Measurements from ENCODE around the gene FLRT1. TPM values are rescaled to one million over a fixed set of nuclear protein-coding genes. Genes with fewer than 3 reads are reported as not detected.

FLRT1 gene
- total RNA-seq, 1 donor = under 0.01 TPM

DNA sequence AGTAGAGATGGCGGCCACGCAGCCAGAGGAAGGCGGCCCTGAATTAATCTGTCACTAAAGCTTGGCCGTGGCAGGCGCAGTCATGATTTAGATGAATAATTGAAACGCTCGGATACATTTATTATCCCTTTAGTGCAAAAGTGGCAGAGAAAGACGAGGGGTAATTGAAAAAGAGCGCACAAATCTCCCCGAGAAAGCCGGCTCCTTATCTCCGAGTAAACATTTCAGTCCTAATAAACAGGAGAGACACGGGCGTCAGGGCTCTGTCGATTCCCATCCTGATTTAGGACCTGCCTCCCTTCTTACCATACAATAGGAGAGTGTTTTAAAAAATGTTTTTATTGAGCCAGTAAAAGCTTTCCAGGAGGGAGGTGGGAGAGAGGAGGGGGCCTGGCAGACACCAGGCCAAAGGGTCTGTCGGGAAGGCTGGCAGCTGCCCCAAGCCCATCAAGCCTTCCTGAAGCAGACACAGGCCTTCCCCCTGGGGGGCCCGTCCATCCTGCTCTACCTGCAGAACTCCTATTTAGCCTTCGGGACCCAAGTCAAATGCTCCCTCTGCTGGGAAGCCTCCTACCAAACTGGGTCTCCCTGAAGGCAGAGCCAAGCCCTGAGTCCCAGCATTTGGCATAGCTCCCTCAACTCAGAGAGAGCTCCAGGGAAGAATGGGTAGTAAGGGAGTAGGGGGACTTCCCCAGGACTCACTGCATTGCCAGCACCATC, 26.7 kb upstream of the FLRT1 start:
- Histone ChIP-seq H3K27me3 (ENCODE audit: insufficient read depth, low read length) (no peaks in the 10 kb centered on the region), H2AFZ (ENCODE audit: low read length) (no peak overlapping the region), H3K79me2 (ENCODE audit: insufficient read depth, low read length) (no peaks in the 10 kb centered on the region), H3K4me3 (ENCODE audit: insufficient read depth, low read length) (no peak overlapping the region), H3K27ac (ENCODE audit: low read depth, low read length) (no peak overlapping the region), H3K36me3 (ENCODE audit: insufficient read depth, low read length) (no peaks in the 10 kb centered on the region), H3K9me3 (ENCODE audit: low read depth, low read length) (no peaks in the 10 kb centered on the region), H4K20me1 (ENCODE audit: insufficient read depth, low read length) (no peaks in the 10 kb centered on the region), H3K4me2 (ENCODE audit: insufficient read depth, low read length) (no peak overlapping the region), H3K4me1 (ENCODE audit: insufficient read depth, low read length) (peaks cover 8% of the 10 kb centered on the region)
- TF ChIP-seq, protein P1, sequence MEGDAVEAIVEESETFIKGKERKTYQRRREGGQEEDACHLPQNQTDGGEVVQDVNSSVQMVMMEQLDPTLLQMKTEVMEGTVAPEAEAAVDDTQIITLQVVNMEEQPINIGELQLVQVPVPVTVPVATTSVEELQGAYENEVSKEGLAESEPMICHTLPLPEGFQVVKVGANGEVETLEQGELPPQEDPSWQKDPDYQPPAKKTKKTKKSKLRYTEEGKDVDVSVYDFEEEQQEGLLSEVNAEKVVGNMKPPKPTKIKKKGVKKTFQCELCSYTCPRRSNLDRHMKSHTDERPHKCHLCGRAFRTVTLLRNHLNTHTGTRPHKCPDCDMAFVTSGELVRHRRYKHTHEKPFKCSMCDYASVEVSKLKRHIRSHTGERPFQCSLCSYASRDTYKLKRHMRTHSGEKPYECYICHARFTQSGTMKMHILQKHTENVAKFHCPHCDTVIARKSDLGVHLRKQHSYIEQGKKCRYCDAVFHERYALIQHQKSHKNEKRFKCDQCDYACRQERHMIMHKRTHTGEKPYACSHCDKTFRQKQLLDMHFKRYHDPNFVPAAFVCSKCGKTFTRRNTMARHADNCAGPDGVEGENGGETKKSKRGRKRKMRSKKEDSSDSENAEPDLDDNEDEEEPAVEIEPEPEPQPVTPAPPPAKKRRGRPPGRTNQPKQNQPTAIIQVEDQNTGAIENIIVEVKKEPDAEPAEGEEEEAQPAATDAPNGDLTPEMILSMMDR (IDR thresholded peaks at IDR 0.05; ENCODE audit: extremely low read depth, low read depth, low read length) = no peak
- DNase-seq (ENCODE audit: insufficient read length, low spot score, missing footprints) = no peak

DNA sequence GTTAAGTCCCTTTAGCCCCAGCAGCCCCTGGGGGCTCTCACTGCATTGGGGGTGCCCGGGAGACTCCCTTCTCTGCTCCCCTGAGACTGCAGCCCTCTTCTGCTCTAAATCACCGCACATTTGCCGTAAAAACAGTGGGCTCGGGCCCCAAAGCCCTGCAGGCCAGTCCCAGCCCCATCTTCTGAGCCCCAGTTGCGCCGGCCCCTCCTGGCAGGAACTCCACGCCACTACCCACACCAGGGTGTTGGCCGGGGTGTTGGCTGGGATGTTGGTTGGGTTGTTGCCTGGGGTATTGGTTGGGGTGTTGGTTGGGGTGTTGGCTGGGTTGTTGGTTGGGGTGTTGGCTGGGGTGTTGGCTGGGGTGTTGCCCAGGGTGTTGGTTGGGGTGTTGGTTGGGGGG, 26.0 kb upstream of the FLRT1 start:
- Histone ChIP-seq H2AFZ (ENCODE audit: low read length) (no peak overlapping the region), H3K79me2 (ENCODE audit: insufficient read depth, low read length) (no peaks in the 10 kb centered on the region), H3K36me3 (ENCODE audit: insufficient read depth, low read length) (no peaks in the 10 kb centered on the region), H3K4me2 (ENCODE audit: insufficient read depth, low read length) (no peak overlapping the region), H3K27me3 (ENCODE audit: insufficient read depth, low read length) (no peaks in the 10 kb centered on the region), H3K9me3 (ENCODE audit: low read depth, low read length) (no peaks in the 10 kb centered on the region), H3K4me3 (ENCODE audit: insufficient read depth, low read length) (no peak overlapping the region), H3K4me1 (ENCODE audit: insufficient read depth, low read length) (peaks cover 8% of the 10 kb centered on the region), H4K20me1 (ENCODE audit: insufficient read depth, low read length) (no peaks in the 10 kb centered on the region), H3K27ac (ENCODE audit: low read depth, low read length) (no peak overlapping the region)
- DNase-seq (ENCODE audit: insufficient read length, low spot score, missing footprints) = no peak
- TF ChIP-seq, protein P1 (IDR thresholded peaks at IDR 0.05; ENCODE audit: extremely low read depth, low read depth, low read length) = no peak

DNA sequence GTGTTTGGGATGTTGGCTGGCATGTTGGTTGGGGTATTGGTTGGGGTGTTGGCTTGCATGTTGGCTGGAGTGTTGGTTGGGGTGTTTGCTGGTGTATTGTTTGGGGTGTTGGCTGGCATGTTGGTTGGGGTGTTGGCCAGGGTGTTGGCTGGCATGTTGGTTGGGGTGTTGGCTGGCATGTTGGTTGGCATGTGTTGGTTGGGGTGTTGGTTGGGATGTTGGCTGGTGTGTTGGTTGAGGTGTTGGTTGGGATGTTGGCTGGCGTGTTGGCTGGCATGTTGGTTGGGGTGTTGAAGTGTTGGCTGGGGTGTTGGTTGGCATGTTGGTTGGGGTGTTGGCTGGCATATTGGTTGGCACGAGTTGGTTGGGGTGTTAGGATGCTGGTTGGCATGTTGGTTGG, 24.9 kb upstream of the FLRT1 start:
- no peaks in the 10 kb centered on the region for H3K36me3 ChIP-seq (ENCODE audit: insufficient read depth, low read length)

DNA sequence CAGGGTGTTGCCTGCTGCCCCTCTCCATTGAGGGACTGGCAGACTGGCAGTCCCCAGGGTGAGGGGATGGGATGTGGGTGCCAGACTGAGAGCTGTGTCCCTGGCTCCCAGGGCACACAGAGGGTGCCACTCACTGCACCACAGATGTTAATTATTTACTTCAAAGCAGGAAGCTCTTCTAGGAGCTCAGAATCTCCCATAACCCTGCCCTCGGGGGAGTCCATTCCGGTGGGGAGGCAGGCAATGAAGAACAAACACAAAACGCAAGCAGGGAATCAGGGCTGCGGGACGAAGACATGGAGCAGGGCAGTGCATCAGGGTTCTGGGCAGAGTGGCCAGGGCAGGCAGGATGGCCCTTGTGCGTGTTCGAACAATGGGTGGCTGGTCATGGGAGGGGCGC, 24.4 kb upstream of the FLRT1 start:
- DNase-seq (ENCODE audit: insufficient read length, low spot score, missing footprints) = no peak
- Histone ChIP-seq H3K9me3 (ENCODE audit: low read depth, low read length) (no peaks in the 10 kb centered on the region), H3K79me2 (ENCODE audit: insufficient read depth, low read length) (no peaks in the 10 kb centered on the region), H3K27ac (ENCODE audit: low read depth, low read length) (no peak overlapping the region), H3K4me2 (ENCODE audit: insufficient read depth, low read length) (no peak overlapping the region), H3K36me3 (ENCODE audit: insufficient read depth, low read length) (no peaks in the 10 kb centered on the region), H4K20me1 (ENCODE audit: insufficient read depth, low read length) (no peaks in the 10 kb centered on the region), H3K4me3 (ENCODE audit: insufficient read depth, low read length) (no peak overlapping the region), H3K4me1 (ENCODE audit: insufficient read depth, low read length) (peaks cover 8% of the 10 kb centered on the region), H3K27me3 (ENCODE audit: insufficient read depth, low read length) (no peaks in the 10 kb centered on the region), H2AFZ (ENCODE audit: low read length) (no peak overlapping the region)
- TF ChIP-seq, protein P1 (IDR thresholded peaks at IDR 0.05; ENCODE audit: extremely low read depth, low read depth, low read length) = no peak

More for the DNA sequence above, 24.9 kb upstream of the FLRT1 start:
- Histone ChIP-seq H3K4me1 (ENCODE audit: insufficient read depth, low read length) (peaks cover 8% of the 10 kb centered on the region), H3K9me3 (ENCODE audit: low read depth, low read length) (no peaks in the 10 kb centered on the region), H3K79me2 (ENCODE audit: insufficient read depth, low read length) (no peaks in the 10 kb centered on the region), H3K4me2 (ENCODE audit: insufficient read depth, low read length) (no peak overlapping the region), H3K27ac (ENCODE audit: low read depth, low read length) (no peak overlapping the region), H4K20me1 (ENCODE audit: insufficient read depth, low read length) (no peaks in the 10 kb centered on the region), H2AFZ (ENCODE audit: low read length) (no peak overlapping the region), H3K27me3 (ENCODE audit: insufficient read depth, low read length) (no peaks in the 10 kb centered on the region), H3K4me3 (ENCODE audit: insufficient read depth, low read length) (no peak overlapping the region)
- TF ChIP-seq, protein P1 (IDR thresholded peaks at IDR 0.05; ENCODE audit: extremely low read depth, low read depth, low read length) = no peak
- no peak for DNase-seq (ENCODE audit: insufficient read length, low spot score, missing footprints)
